GM12878 (cell line): ENCODE data around the gene SURF2. TPM values are rescaled to one million over a fixed set of nuclear protein-coding genes. Genes with fewer than 3 reads are reported as not detected.

Experiments used
- ASH2L ChIP-seq: fragments of 300-600, 200-600 bp; sonication (generic); IDR thresholded peaks from 2 replicates; pipeline ENCODE4 v1.6.1; 2017; ENCODE audit warnings: low read depth, mild to moderate bottlenecking, borderline replicate concordance
- BCLAF1 ChIP-seq: fragments of 450-650 bp; IDR thresholded peaks from 2 replicates; pipeline ENCODE4 v1.6.1; 2017; ENCODE audit warnings: antibody characterized with exemption, mild to moderate bottlenecking, moderate library complexity
- BRCA1 ChIP-seq: IDR thresholded peaks from 2 replicates; pipeline ENCODE4 v1.6.1; 2011; ENCODE audit warnings: low read depth, low read length, improper control_type of control experiment
- CBX3 ChIP-seq: fragments of 200-600 bp; sonication (generic); IDR thresholded peaks from 2 replicates; pipeline ENCODE4 v1.6.1; 2016; ENCODE audit warnings: low read depth, borderline replicate concordance
- CHD2 ChIP-seq: IDR thresholded peaks from 2 replicates; pipeline ENCODE4 v1.6.1; 2011; ENCODE audit warnings: low read depth, low read length, improper control_type of control experiment, borderline replicate concordance
- EED ChIP-seq: sonication (generic); IDR thresholded peaks from 2 replicates; pipeline ENCODE4 v1.6.1; 2016; ENCODE audit warnings: antibody characterized with exemption, low read depth
- ELK1 ChIP-seq: IDR thresholded peaks from 2 replicates; pipeline ENCODE4 v1.6.1; 2012; ENCODE audit warnings: low read depth, low read length, improper control_type of control experiment
- EP300 ChIP-seq, 2 experiments: fragments of 150-350 bp in 1 of 2; IDR thresholded peaks; 2 replicates each; pipeline ENCODE4 v1.6.1; 2011 to 2012; ENCODE audit warnings: low read depth in 2 of 2, low read length in 2 of 2, borderline replicate concordance in 1 of 2, improper control_type of control experiment in 1 of 2, inconsistent platforms in 1 of 2; ENCODE audit not compliant: control insufficient read depth in 1 of 2
- FOS ChIP-seq: IDR thresholded peaks from 3 replicates; pipeline ENCODE4 v1.6.1; 2011; ENCODE audit warnings: borderline replicate concordance; ENCODE audit not compliant: insufficient read length; ENCODE audit errors: extremely low read depth
- FOXM1 ChIP-seq: IDR thresholded peaks from 2 replicates; pipeline ENCODE4 v1.6.1; 2012; ENCODE audit warnings: low read depth, mild to moderate bottlenecking, inconsistent platforms, low read length, moderate library complexity
- IRF5 ChIP-seq: fragments of 450-650 bp; IDR thresholded peaks from 2 replicates; pipeline ENCODE4 v1.6.1; 2017; ENCODE audit warnings: borderline replicate concordance
- JUND ChIP-seq: IDR thresholded peaks from 2 replicates; pipeline ENCODE4 v1.6.1; 2012; ENCODE audit warnings: low read depth, mild to moderate bottlenecking, low read length, improper control_type of control experiment, moderate library complexity
- MYB ChIP-seq: fragments of 150-350 bp; IDR thresholded peaks from 2 replicates; pipeline ENCODE4 v1.6.1; 2014; ENCODE audit warnings: mild to moderate bottlenecking, low read depth, low read length, borderline replicate concordance
- NBN ChIP-seq: fragments of 450-650 bp; IDR thresholded peaks from 2 replicates; pipeline ENCODE4 v1.6.1; 2016
- RAD21 ChIP-seq: IDR thresholded peaks from 2 replicates; pipeline ENCODE4 v1.6.1; 2011; ENCODE audit warnings: mild to moderate bottlenecking, low read depth, low read length, moderate library complexity; ENCODE audit not compliant: insufficient read depth
- RUNX3 ChIP-seq: IDR thresholded peaks from 2 replicates; pipeline ENCODE4 v1.6.1; 2012; ENCODE audit warnings: low read length, inconsistent platforms
- SIN3A ChIP-seq: IDR thresholded peaks from 2 replicates; pipeline ENCODE4 v1.6.1; 2012; ENCODE audit warnings: low read depth, low read length, improper control_type of control experiment
- SIX5 ChIP-seq: IDR thresholded peaks from 2 replicates; pipeline ENCODE4 v1.6.1; 2011; ENCODE audit warnings: mild to moderate bottlenecking, low read depth, low read length, moderate library complexity; ENCODE audit not compliant: severe bottlenecking
- SMAD5 ChIP-seq: IDR thresholded peaks from 2 replicates; pipeline ENCODE4 v1.6.1; 2016; ENCODE audit warnings: antibody characterized with exemption, low read depth
- TCF12 ChIP-seq: IDR thresholded peaks from 2 replicates; pipeline ENCODE4 v1.6.1; 2011; ENCODE audit warnings: low read depth, mild to moderate bottlenecking, low read length
- USF1 ChIP-seq: IDR thresholded peaks from 2 replicates; pipeline ENCODE4 v1.6.1; 2011; ENCODE audit warnings: borderline replicate concordance, low read depth, mild to moderate bottlenecking, moderate library complexity, mixed read lengths, low read length; ENCODE audit not compliant: insufficient read depth; ENCODE audit errors: extremely low read length
- YBX1 ChIP-seq: fragments of 450-650 bp; IDR thresholded peaks from 2 replicates; pipeline ENCODE4 v1.6.1; 2016; ENCODE audit warnings: antibody characterized with exemption
- ZNF384 ChIP-seq: IDR thresholded peaks from 2 replicates; pipeline ENCODE4 v1.6.1; 2012; ENCODE audit warnings: low read depth, mild to moderate bottlenecking, low read length, improper control_type of control experiment, borderline replicate concordance
- polyA plus RNA-seq, 11 experiments: library from polyadenylated mRNA; depleted of rRNA in 4 of 11; unstranded in 6 of 11; stranded (reverse) in 5 of 11; fragments of >200 nt; fragmentation: Nextera tagmentation in 4 of 11; fragmentation: Illumina TruSeq in 1 of 11; extraction: Ambion mirVana in 4 of 11; extraction: Trizol in 1 of 11; gene quantifications; 1 replicate in 1 of 11; 2 replicates in 10 of 11; pipeline versions ENCODE4 v1.2.1 to v1.2.3, GENCODE V29; 2011 to 2016; ENCODE audit warnings: inconsistent platforms in 2 of 11, missing spikeins in 2 of 11, low read depth in 1 of 11
- total RNA-seq, 4 experiments: library from RNA; depleted of rRNA in 3 of 4; stranded (reverse); fragments of >200 nt in 3 of 4; fragmentation: Illumina TruSeq in 1 of 4; extraction: Trizol in 1 of 4; gene quantifications; 2 replicates each; pipeline versions ENCODE4 v1.2.1 to v1.2.3, GENCODE V29; 2013 to 2021

SURF2 gene
- total and polyA plus RNA-seq, 10 of the 15 experiments (the other 5 are each of a cell fraction or from before 2014, with no cell fraction given), result 4.0 to 41.7 (median 20.8) TPM

- TF ChIP-seq CHD2, result no peak
- TF ChIP-seq EP300 (IDR thresholded peaks at IDR 0.05; ENCODE audit: borderline replicate concordance in 1 of 2, control insufficient read depth in 1 of 2, low read depth in 2 of 2, low read length in 2 of 2), result no peak
- TF ChIP-seq FOS, result no peak
- no peak for TF ChIP-seq BCLAF1
- no peak for TF ChIP-seq SMAD5
- no peak for TF ChIP-seq EED
- no peak for TF ChIP-seq FOXM1
- TF ChIP-seq YBX1, result no peak
- no peak for TF ChIP-seq SIX5
- TF ChIP-seq RUNX3, result peak; percentile 53
- no peak for TF ChIP-seq JUND
- TF ChIP-seq NBN, result 0 out of 2 replicates have a peak, but pooled peaks have one; percentile 35
- no peak for TF ChIP-seq BRCA1
- no peak for TF ChIP-seq ELK1
- no peak for TF ChIP-seq CBX3
- no peak for TF ChIP-seq ASH2L
- peak; percentile 58 for TF ChIP-seq RAD21
- TF ChIP-seq TCF12, result no peak
- no peak for TF ChIP-seq IRF5
- TF ChIP-seq SIN3A, result no peak
- no peak for TF ChIP-seq ZNF384
- TF ChIP-seq MYB, result no peak
- TF ChIP-seq USF1, result no peak
These were observed 50.3 kb downstream of the SURF2 start (continued) for GRCh38 chr9:133406480-133407307.
